ENCODE data around the gene EPC1.
"Not testable (repeated sequence)": the region's sequence is repeated elsewhere in the genome, so short reads cannot be mapped to it uniquely, and the experiment has no call there.

EPC1 gene

DNA sequence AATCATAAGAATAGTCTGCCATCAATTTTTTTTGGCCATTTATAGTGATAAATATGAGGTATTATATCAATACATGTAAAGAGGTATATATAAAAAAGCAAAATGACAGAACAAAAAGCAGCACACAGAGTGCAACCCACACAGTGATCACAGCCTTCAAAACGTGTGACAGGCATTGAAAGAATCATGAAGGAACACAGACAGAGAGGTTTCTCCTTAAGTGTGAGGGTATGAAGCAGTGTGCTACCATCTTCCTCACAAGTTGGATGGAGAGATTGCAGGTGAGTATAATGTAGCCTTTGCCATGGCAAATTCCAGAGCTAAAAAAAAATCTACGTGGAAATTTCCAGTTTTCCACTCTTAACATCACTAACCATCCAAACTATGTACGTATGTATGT is 19.6 kb upstream of the EPC1 start:
- Histone ChIP-seq H3F3A (ENCODE audit: low read depth) (no peaks in the 10 kb centered on the region; the same call in 1 of the 2 replicates), H3K9ac (ENCODE audit: low read depth, low read length, poor library complexity, severe bottlenecking) (peak overlapping the region; percentile 56), H3K9me3 (ENCODE audit: insufficient read depth, low read depth, low read length) (no peaks in the 10 kb centered on the region), H3K4me2 (ENCODE audit: low read depth, low read length, poor library complexity, severe bottlenecking) (peak overlapping the region; percentile 75), H3K9me2 (replicated peaks; ENCODE audit: low read depth, low read length) (no peaks in the 10 kb centered on the region), H3K4me1 (ENCODE audit: insufficient read depth, low read length, poor library complexity, severe bottlenecking) (peaks cover 50% of the 10 kb centered on the region), H3K27me3 (ENCODE audit: insufficient read depth, low read length, poor library complexity, severe bottlenecking) (no peaks in the 10 kb centered on the region), H3K36me3 (ENCODE audit: insufficient read depth, low read length) (no peaks in the 10 kb centered on the region), H3K4me3 (ENCODE audit: low read length, poor library complexity, severe bottlenecking) (peak overlapping the region; percentile 56), H4K20me1 (ENCODE audit: insufficient read depth, low read length, poor library complexity, severe bottlenecking) (peaks cover 80% of the 10 kb centered on the region), H2AFZ (ENCODE audit: low read length) (no peak overlapping the region), H3K79me2 (ENCODE audit: insufficient read depth, low read length) (peaks cover 99% of the 10 kb centered on the region)
- TF ChIP-seq EZH2phosphoT487 (IDR thresholded peaks at IDR 0.05; ENCODE audit: borderline replicate concordance) = no peak
- TF ChIP-seq, protein P1, sequence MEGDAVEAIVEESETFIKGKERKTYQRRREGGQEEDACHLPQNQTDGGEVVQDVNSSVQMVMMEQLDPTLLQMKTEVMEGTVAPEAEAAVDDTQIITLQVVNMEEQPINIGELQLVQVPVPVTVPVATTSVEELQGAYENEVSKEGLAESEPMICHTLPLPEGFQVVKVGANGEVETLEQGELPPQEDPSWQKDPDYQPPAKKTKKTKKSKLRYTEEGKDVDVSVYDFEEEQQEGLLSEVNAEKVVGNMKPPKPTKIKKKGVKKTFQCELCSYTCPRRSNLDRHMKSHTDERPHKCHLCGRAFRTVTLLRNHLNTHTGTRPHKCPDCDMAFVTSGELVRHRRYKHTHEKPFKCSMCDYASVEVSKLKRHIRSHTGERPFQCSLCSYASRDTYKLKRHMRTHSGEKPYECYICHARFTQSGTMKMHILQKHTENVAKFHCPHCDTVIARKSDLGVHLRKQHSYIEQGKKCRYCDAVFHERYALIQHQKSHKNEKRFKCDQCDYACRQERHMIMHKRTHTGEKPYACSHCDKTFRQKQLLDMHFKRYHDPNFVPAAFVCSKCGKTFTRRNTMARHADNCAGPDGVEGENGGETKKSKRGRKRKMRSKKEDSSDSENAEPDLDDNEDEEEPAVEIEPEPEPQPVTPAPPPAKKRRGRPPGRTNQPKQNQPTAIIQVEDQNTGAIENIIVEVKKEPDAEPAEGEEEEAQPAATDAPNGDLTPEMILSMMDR (conservative IDR thresholded peaks at IDR 0.05; ENCODE audit: low read length) = no peak

DNA sequence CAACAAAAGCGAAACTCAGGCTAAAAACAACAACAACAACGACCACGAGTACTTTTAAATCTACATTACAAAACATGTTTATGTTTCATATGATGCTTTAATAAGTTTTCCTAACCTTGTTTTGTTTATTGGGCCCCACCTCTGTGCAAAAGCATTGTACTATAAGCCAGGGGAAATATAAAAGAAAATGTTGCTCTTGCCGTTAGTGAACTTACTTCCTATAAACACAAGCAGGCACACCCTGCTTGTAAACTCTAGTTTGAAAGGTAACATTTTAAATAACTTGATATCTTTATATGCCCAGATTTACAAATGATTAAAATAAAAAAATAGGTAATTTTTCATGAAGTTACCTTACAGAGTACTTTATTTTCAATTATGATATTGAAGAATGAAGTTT is 19.2 kb upstream of the EPC1 start:
- no peak for TF ChIP-seq EZH2phosphoT487 (IDR thresholded peaks at IDR 0.05; ENCODE audit: borderline replicate concordance)
- TF ChIP-seq, protein P1 (conservative IDR thresholded peaks at IDR 0.05; ENCODE audit: low read length) = no peak
- Histone ChIP-seq H3K4me3 (ENCODE audit: low read length, poor library complexity, severe bottlenecking) (peak overlapping the region; percentile 56), H3K27me3 (ENCODE audit: insufficient read depth, low read length, poor library complexity, severe bottlenecking) (no peaks in the 10 kb centered on the region), H3K4me1 (ENCODE audit: insufficient read depth, low read length, poor library complexity, severe bottlenecking) (peaks cover 53% of the 10 kb centered on the region), H3K79me2 (ENCODE audit: insufficient read depth, low read length) (peaks cover 99% of the 10 kb centered on the region), H3K36me3 (ENCODE audit: insufficient read depth, low read length) (no peaks in the 10 kb centered on the region), H4K20me1 (ENCODE audit: insufficient read depth, low read length, poor library complexity, severe bottlenecking) (peaks cover 80% of the 10 kb centered on the region), H3K9ac (ENCODE audit: low read depth, low read length, poor library complexity, severe bottlenecking) (peak overlapping the region; percentile 56), H3F3A (ENCODE audit: low read depth) (no peaks in the 10 kb centered on the region; the same call in 1 of the 2 replicates), H3K9me2 (replicated peaks; ENCODE audit: low read depth, low read length) (no peaks in the 10 kb centered on the region), H2AFZ (ENCODE audit: low read length) (no peak overlapping the region), H3K4me2 (ENCODE audit: low read depth, low read length, poor library complexity, severe bottlenecking) (peak overlapping the region; percentile 75), H3K9me3 (ENCODE audit: insufficient read depth, low read depth, low read length) (no peaks in the 10 kb centered on the region)

DNA sequence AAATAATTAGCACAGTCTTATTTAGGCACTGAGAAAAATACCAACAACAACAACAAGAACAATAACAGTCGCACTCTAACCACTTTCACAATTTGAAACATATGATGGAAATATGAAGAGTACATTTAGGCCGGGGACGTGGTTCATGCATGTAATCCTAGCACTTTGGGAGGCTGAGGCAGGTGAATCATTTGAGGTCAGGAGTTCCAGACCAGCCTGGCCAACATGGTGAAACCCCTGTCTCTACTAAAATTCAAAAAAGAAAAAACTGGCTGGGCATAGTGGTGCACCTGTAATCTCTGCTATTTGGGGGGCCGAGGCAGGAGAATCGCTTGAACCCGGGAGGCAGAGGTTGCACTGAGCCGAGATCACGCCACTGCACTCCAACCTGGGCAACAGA is 18.4 kb upstream of the EPC1 start:
- not testable (repeated sequence) for H3K4me3 ChIP-seq (ENCODE audit: low read length, poor library complexity, severe bottlenecking); H3K9ac ChIP-seq (ENCODE audit: low read depth, low read length, poor library complexity, severe bottlenecking); H3F3A ChIP-seq (ENCODE audit: low read depth); H3K9me3 ChIP-seq (ENCODE audit: insufficient read depth, low read depth, low read length); H2AFZ ChIP-seq (ENCODE audit: low read length); H3K27me3 ChIP-seq (ENCODE audit: insufficient read depth, low read length, poor library complexity, severe bottlenecking); H3K9me2 ChIP-seq (replicated peaks; ENCODE audit: low read depth, low read length); H3K36me3 ChIP-seq (ENCODE audit: insufficient read depth, low read length)
- Histone ChIP-seq H3K79me2 (ENCODE audit: insufficient read depth, low read length) (peaks cover 99% of the 10 kb centered on the region), H3K4me1 (ENCODE audit: insufficient read depth, low read length, poor library complexity, severe bottlenecking) (peaks cover 47% of the 10 kb centered on the region), H4K20me1 (ENCODE audit: insufficient read depth, low read length, poor library complexity, severe bottlenecking) (peaks cover 78% of the 10 kb centered on the region), H3K4me2 (ENCODE audit: low read depth, low read length, poor library complexity, severe bottlenecking) (peak overlapping the region; percentile 1)

DNA sequence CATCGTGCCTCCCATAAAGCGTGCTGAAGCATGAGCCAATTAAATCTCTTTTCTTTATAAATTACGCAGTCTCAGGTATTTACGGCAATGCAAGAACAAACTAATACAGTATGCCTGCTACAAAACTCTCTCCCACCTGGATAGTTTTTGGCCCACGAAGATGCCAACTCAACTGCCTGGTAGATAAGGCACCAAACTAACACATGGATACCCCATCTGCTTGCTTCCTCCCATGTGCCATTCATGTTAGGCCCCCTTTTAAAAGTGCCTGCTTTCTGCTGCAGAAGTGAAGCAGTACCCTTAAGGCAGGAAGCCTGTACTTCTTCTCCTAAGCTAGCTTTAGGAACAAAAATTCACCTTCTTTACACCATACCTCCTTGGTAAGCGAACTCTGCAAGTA is 15.6 kb upstream of the EPC1 start:
- Histone ChIP-seq H3K4me1 (ENCODE audit: insufficient read depth, low read length, poor library complexity, severe bottlenecking) (peaks cover 36% of the 10 kb centered on the region), H3K79me2 (ENCODE audit: insufficient read depth, low read length) (peaks cover 99% of the 10 kb centered on the region), H4K20me1 (ENCODE audit: insufficient read depth, low read length, poor library complexity, severe bottlenecking) (peaks cover 63% of the 10 kb centered on the region), H3F3A (ENCODE audit: low read depth) (no peaks in the 10 kb centered on the region), H3K9ac (ENCODE audit: low read depth, low read length, poor library complexity, severe bottlenecking) (no peak overlapping the region), H2AFZ (ENCODE audit: low read length) (no peak overlapping the region), H3K4me3 (ENCODE audit: low read length, poor library complexity, severe bottlenecking) (no peak overlapping the region), H3K4me2 (ENCODE audit: low read depth, low read length, poor library complexity, severe bottlenecking) (peak overlapping the region; percentile 50), H3K36me3 (ENCODE audit: insufficient read depth, low read length) (peaks cover 7% of the 10 kb centered on the region; the same call in 1 of the 2 replicates), H3K9me3 (ENCODE audit: insufficient read depth, low read depth, low read length) (no peaks in the 10 kb centered on the region), H3K27me3 (ENCODE audit: insufficient read depth, low read length, poor library complexity, severe bottlenecking) (no peaks in the 10 kb centered on the region), H3K9me2 (replicated peaks; ENCODE audit: low read depth, low read length) (no peaks in the 10 kb centered on the region)
- TF ChIP-seq, protein P1 (conservative IDR thresholded peaks at IDR 0.05; ENCODE audit: low read length) = no peak
- no peak for TF ChIP-seq EZH2phosphoT487 (IDR thresholded peaks at IDR 0.05; ENCODE audit: borderline replicate concordance)

All from Loucy (cell line).